ENCODE measurements around the gene FBXL4. TPM values are rescaled to one million over a fixed set of nuclear protein-coding genes. Genes with fewer than 3 reads are reported as not detected.
A peak's percentile ranks its signal among the peaks of the same experiment; 100 is the strongest.

FBXL4 gene
- total and polyA plus RNA-seq, 2 experiments from 2014 or later: 7.2 to 12.7 TPM

- no peak for TF ChIP-seq CTCF (IDR thresholded peaks at IDR 0.05; ENCODE audit: low read depth, low read length)
- no peaks in the 10 kb centered on the region for H3K9me3 ChIP-seq (ENCODE audit: low read depth)
- no peak for DNase-seq (ENCODE audit: low read depth in 1 of 2, low spot score in 1 of 2)
- H3K36me3 ChIP-seq: no peaks in the 10 kb centered on the region
- H3K27ac ChIP-seq: no peak overlapping the region
- H3K27me3 ChIP-seq: no peaks in the 10 kb centered on the region
- H3K4me1 ChIP-seq (ENCODE audit: low read depth): peaks cover 4% of the 10 kb centered on the region
- H3K4me3 ChIP-seq: no peak overlapping the region
Measured at GRCh38 chr6:98887650-98888049, 60.1 kb downstream of the FBXL4 start.

- Histone ChIP-seq H3K36me3 (no peaks in the 10 kb centered on the region), H3K9me3 (ENCODE audit: low read depth) (no peaks in the 10 kb centered on the region), H3K4me1 (ENCODE audit: low read depth) (no peaks in the 10 kb centered on the region), H3K27ac (no peak overlapping the region), H3K4me3 (no peak overlapping the region), H3K27me3 (no peaks in the 10 kb centered on the region)
- no peak for DNase-seq (ENCODE audit: low read depth in 1 of 2, low spot score in 1 of 2)
- TF ChIP-seq CTCF (IDR thresholded peaks at IDR 0.05; ENCODE audit: low read depth, low read length): no peak
Measured at GRCh38 chr6:98885330-98885729, 62.4 kb downstream of the FBXL4 start.

DNA sequence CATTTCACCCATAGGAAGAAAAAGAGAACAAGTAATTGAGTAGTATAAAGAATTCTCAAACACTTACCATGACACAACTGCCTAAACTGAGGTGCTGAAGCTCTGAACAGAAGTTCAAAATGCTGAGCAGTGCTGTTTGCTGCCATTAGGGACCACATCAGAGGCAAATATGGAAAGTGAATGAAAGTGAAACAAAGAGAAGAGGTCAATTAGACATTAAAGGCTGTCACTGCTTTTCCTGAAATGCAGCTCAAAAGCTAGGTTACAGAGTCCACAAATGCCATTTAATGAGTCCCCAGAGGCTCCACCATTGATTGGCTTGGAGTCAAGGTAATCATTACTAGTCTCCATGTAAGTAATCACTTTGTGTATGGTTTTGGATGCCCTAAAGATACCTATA lies 67.3 kb downstream of the FBXL4 start:
- H3K27me3 ChIP-seq: no peaks in the 10 kb centered on the region
- H3K27ac ChIP-seq: no peak overlapping the region
- TF ChIP-seq CTCF (IDR thresholded peaks at IDR 0.05; ENCODE audit: low read depth, low read length): no peak
- no peak overlapping the region for H3K4me3 ChIP-seq
- H3K9me3 ChIP-seq (ENCODE audit: low read depth): no peaks in the 10 kb centered on the region
- H3K4me1 ChIP-seq (ENCODE audit: low read depth): no peaks in the 10 kb centered on the region
- H3K36me3 ChIP-seq: no peaks in the 10 kb centered on the region
- no peak for DNase-seq (ENCODE audit: low read depth in 1 of 2, low spot score in 1 of 2)

DNA sequence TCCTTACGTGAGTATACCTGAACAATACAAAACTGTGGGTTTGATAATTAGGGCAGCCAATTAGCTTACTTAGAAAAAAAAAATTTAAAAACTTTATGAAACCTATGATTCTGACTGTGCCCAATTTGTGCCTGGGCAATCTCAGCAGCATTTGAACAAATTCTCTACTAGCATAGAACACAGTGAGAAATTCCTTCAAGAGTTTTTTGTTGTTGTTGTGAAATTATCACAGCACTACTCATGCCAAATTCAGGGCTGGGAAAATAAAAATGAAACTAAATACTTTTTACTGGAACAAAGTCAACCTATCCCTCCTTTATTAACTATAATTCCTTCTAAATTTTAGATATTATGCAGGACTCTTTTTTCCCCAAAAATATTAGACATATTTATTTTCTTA lies 70.5 kb downstream of the FBXL4 start:
- no peaks in the 10 kb centered on the region for H3K27me3 ChIP-seq
- no peak overlapping the region for H3K27ac ChIP-seq
- DNase-seq (ENCODE audit: low read depth in 1 of 2, low spot score in 1 of 2): peak in 1 of 2 donors; percentile 33
- no peaks in the 10 kb centered on the region for H3K4me1 ChIP-seq (ENCODE audit: low read depth)
- H3K9me3 ChIP-seq (ENCODE audit: low read depth): no peaks in the 10 kb centered on the region
- no peak overlapping the region for H3K4me3 ChIP-seq
- H3K36me3 ChIP-seq: peaks cover 3% of the 10 kb centered on the region
- no peak for TF ChIP-seq CTCF (IDR thresholded peaks at IDR 0.05; ENCODE audit: low read depth, low read length)

DNA sequence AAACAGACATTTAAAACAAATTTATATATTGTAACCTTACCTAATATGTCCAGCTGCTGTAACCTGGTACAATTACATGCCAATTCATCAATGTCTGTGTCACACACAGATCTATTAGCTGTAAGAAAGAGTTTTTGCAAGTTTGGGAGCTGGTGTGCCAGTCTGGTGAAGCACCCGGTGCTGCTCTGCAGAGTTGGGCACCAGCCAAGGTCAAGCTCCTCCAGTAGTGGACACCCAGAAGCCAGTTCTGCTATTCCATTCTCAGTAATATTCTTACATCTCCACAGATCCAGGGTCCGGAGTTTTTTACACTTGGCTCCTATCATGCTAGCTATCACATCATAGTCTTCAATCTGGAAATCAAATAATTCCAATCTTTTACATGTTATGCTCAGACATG lies 72.4 kb downstream of the FBXL4 start:
- H3K9me3 ChIP-seq (ENCODE audit: low read depth): no peaks in the 10 kb centered on the region
- H3K36me3 ChIP-seq: peaks cover 4% of the 10 kb centered on the region
- no peaks in the 10 kb centered on the region for H3K4me1 ChIP-seq (ENCODE audit: low read depth)
- TF ChIP-seq CTCF (IDR thresholded peaks at IDR 0.05; ENCODE audit: low read depth, low read length): no peak
- no peak overlapping the region for H3K27ac ChIP-seq
- no peak overlapping the region for H3K4me3 ChIP-seq
- DNase-seq (ENCODE audit: low read depth in 1 of 2, low spot score in 1 of 2): no peak
- no peaks in the 10 kb centered on the region for H3K27me3 ChIP-seq

DNA sequence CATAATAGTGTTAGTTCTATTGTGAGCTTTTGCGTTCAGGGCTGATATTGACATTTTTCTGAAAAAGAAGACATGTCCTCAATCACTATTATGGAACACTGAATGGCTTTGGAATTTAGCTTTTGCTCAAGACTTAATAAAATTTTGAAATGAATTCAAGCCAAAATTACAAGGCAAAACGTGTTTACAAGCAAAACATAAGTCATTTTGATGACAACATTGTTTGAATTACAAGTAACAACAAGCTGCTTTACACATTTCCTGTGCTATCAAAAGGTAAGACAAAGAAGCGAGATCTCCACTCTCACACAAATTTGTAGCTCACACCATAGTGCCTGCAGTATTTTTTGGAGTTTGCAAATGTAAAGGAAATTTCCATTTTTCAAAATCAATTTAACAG lies 75.9 kb downstream of the FBXL4 start:
- Histone ChIP-seq H3K36me3 (peaks cover 4% of the 10 kb centered on the region), H3K4me3 (no peak overlapping the region), H3K27me3 (no peaks in the 10 kb centered on the region), H3K9me3 (ENCODE audit: low read depth) (no peaks in the 10 kb centered on the region), H3K27ac (no peak overlapping the region), H3K4me1 (ENCODE audit: low read depth) (no peaks in the 10 kb centered on the region)
- DNase-seq (ENCODE audit: low read depth in 1 of 2, low spot score in 1 of 2): no peak
- no peak for TF ChIP-seq CTCF (IDR thresholded peaks at IDR 0.05; ENCODE audit: low read depth, low read length)

Measured in cardiac muscle cell (in vitro differentiated cells and primary cell).